ENCODE data around the gene EHD2. TPM values are rescaled to one million over a fixed set of nuclear protein-coding genes. Genes with fewer than 3 reads are reported as not detected.

The EHD2 gene
- total RNA-seq, 1 experiment from 2014 or later = 60.5 TPM

DNA sequence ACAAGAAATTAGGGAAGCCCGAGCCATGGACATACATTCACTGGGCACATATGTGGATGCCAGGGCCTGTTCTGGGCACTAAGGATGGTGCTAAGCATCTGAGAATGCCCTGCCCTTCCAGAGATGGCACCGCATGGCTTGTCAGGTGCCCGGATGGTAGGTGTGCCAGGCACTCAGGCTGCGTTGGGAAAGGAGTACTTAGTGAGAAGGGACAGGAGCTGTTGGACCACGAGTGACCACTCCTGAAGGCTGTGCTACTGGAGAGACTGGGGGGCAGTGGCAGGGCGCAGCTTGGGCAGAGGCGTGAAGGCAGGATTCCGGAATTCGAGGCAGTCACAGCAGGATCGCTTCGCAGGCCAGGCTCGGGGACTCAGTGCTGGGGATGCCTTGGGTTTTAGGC lies 38.0 kb upstream of the EHD2 start:
- Histone ChIP-seq H3K9me2 (ENCODE audit: insufficient read depth) (no peaks in the 10 kb centered on the region), H2AFZ (ENCODE audit: low read depth, low read length, poor library complexity, severe bottlenecking) (no peak overlapping the region), H4K20me1 (ENCODE audit: insufficient read depth) (no peaks in the 10 kb centered on the region), H3K36me3 (ENCODE audit: control insufficient read depth in 1 of 2, insufficient read depth in 2 of 2, low read length in 2 of 2) (peaks cover 2 to 5% of the 10 kb centered on the region in 2 experiments; a peak in 2 of 4 replicates), H3K27ac (ENCODE audit: low read depth, low read length) (no peak overlapping the region), H3K9ac (ENCODE audit: low read length) (no peak overlapping the region), H3K4me1 (ENCODE audit: control insufficient read depth in 1 of 2, insufficient read depth in 2 of 2, low read length in 2 of 2) (no peaks in the 10 kb centered on the region), H3K9me3 (ENCODE audit: control insufficient read depth in 1 of 2, insufficient read depth in 1 of 2, low read depth in 1 of 2, low read length in 2 of 2) (no peaks in the 10 kb centered on the region), H3K79me2 (ENCODE audit: insufficient read depth, low read length) (no peaks in the 10 kb centered on the region), H3K4me2 (ENCODE audit: low read length) (no peak overlapping the region), H3K27me3 (ENCODE audit: insufficient read depth, low read length) (no peaks in the 10 kb centered on the region), H3K4me3 (replicated peaks in 1 of 2; ENCODE audit: low read depth in 1 of 2, low read length in 2 of 2) (no peak overlapping the region)
- ChIA-PET POLR2A (interaction anchor here (0.9 kb wide), 1 partner anchor 9 kb away, joined by 3 read pairs; no protein-coding TSS in a partner anchor), CTCF (no interaction called here), RAD21 (ENCODE audit: low non-redundant PET in 1 of 2, low total read pairs in 2 of 2, uncharacterized antibody in 2 of 2, unreplicated experiment in 2 of 2) (no interaction called here)
- intact Hi-C loops (cut with micrococcal nuclease) = no loop called here
- TF ChIP-seq EGR1 (IDR thresholded peaks at IDR 0.05; ENCODE audit: low read depth) (no peak), ELF1 (IDR thresholded peaks at IDR 0.05; ENCODE audit: borderline replicate concordance, low read depth) (no peak), TCF7L2 (IDR thresholded peaks at IDR 0.05; ENCODE audit: borderline replicate concordance, extremely low read depth, insufficient read depth, insufficient read length) (no peak), EZH2 (IDR thresholded peaks at IDR 0.05) (no peak), SP1 (IDR thresholded peaks at IDR 0.05; ENCODE audit: low read depth) (no peak)
- DNase-seq (ENCODE audit: low read depth, low spot score) (no peak), ATAC-seq (no peak)
- no TSS peak for BruUV-seq (replicated peaks)

GRCh38 chr19:47675859-47676258 lies 37.4 kb upstream of the EHD2 start:
- ChIA-PET RAD21 (ENCODE audit: low non-redundant PET in 1 of 2, low total read pairs in 2 of 2, uncharacterized antibody in 2 of 2, unreplicated experiment in 2 of 2) (no interaction called here), CTCF (no interaction called here), POLR2A (interaction anchor here (0.9 kb wide), 1 partner anchor 10 kb away, joined by 3 read pairs; no protein-coding TSS in a partner anchor)
- DNase-seq (ENCODE audit: low read depth, low spot score) = no peak
- no peaks in the 10 kb centered on the region for H3K27me3 ChIP-seq (ENCODE audit: insufficient read depth, low read length)
- intact Hi-C loops (cut with micrococcal nuclease) = no loop called here
- H3K9me3 ChIP-seq (ENCODE audit: control insufficient read depth in 1 of 2, insufficient read depth in 1 of 2, low read depth in 1 of 2, low read length in 2 of 2) = no peaks in the 10 kb centered on the region
- H3K27ac ChIP-seq (ENCODE audit: low read depth, low read length) = no peak overlapping the region
- no peak for ATAC-seq
- no peak overlapping the region for H3K4me3 ChIP-seq (replicated peaks in 1 of 2; ENCODE audit: low read depth in 1 of 2, low read length in 2 of 2)
- no TSS peak for BruUV-seq (replicated peaks)
- H3K9me2 ChIP-seq (ENCODE audit: insufficient read depth) = no peaks in the 10 kb centered on the region
- H2AFZ ChIP-seq (ENCODE audit: low read depth, low read length, poor library complexity, severe bottlenecking) = no peak overlapping the region
- no peak overlapping the region for H3K4me2 ChIP-seq (ENCODE audit: low read length)
- H3K9ac ChIP-seq (ENCODE audit: low read length) = no peak overlapping the region
- H4K20me1 ChIP-seq (ENCODE audit: insufficient read depth) = no peaks in the 10 kb centered on the region
- TF ChIP-seq JUND (IDR thresholded peaks at IDR 0.05) = no peak
- no peak for TF ChIP-seq SRF (IDR thresholded peaks at IDR 0.05; ENCODE audit: low read depth)
- TF ChIP-seq EZH2phosphoT487 (IDR thresholded peaks at IDR 0.05; ENCODE audit: borderline replicate concordance) = no peak
- no peak for TF ChIP-seq POLR2AphosphoS5 (IDR thresholded peaks at IDR 0.05; ENCODE audit: low read depth, low read length)
- TF ChIP-seq REST (IDR thresholded peaks at IDR 0.05; ENCODE audit: low read depth) = no peak
- no peak for TF ChIP-seq ZBTB33 (IDR thresholded peaks at IDR 0.05; ENCODE audit: extremely low read depth, insufficient replicate concordance, low read length)
- H3K79me2 ChIP-seq (ENCODE audit: insufficient read depth, low read length) = no peaks in the 10 kb centered on the region
- peaks cover 2 to 5% of the 10 kb centered on the region in 2 experiments; a peak in 2 of 4 replicates for H3K36me3 ChIP-seq (ENCODE audit: control insufficient read depth in 1 of 2, insufficient read depth in 2 of 2, low read length in 2 of 2)
- H3K4me1 ChIP-seq (ENCODE audit: control insufficient read depth in 1 of 2, insufficient read depth in 2 of 2, low read length in 2 of 2) = no peaks in the 10 kb centered on the region

Measured in HCT116 (cell line).